Epithelial cell of proximal tubule (primary cell): ENCODE results near the gene SLC7A5. TPM values are rescaled to one million over a fixed set of nuclear protein-coding genes. Genes with fewer than 3 reads are reported as not detected.

Experiments
- DNase-seq: peaks from one replicate; pipeline ENCODE4 v3.0.0-alpha.2; 2011; ENCODE audit warnings: low read depth
- H3K4me3 ChIP-seq: 2 replicates; pipeline ENCODE4 v1.5.1; 2011; ENCODE audit warnings: low read depth, mild to moderate bottlenecking, low read length
- CTCF ChIP-seq: conservative IDR thresholded peaks from 2 replicates; pipeline ENCODE4 v1.5.1; 2012; ENCODE audit warnings: low read depth, mild to moderate bottlenecking, low read length
- total RNA-seq: library from RNA; depleted of rRNA; stranded (reverse); fragments of >200 nt; gene quantifications from 2 replicates; pipeline ENCODE4 v1.2.3, GENCODE V29; 2015

The SLC7A5 gene
- total RNA-seq, 1 donor from 2014 or later: 55.1 TPM

GRCh38 chr16:87853411-87854052 is 15.8 kb downstream of the SLC7A5 start:
- TF ChIP-seq CTCF: no peak
- DNase-seq: no peak
- peak overlapping the region; percentile 47 for H3K4me3 ChIP-seq

GRCh38 chr16:87851601-87852000 is 17.7 kb downstream of the SLC7A5 start:
- TF ChIP-seq CTCF: no peak
- DNase-seq: no peak
- no peak overlapping the region for H3K4me3 ChIP-seq

GRCh38 chr16:87851141-87851587 is 18.1 kb downstream of the SLC7A5 start:
- no peak for DNase-seq
- TF ChIP-seq CTCF: no peak
- no peak overlapping the region for H3K4me3 ChIP-seq

DNA sequence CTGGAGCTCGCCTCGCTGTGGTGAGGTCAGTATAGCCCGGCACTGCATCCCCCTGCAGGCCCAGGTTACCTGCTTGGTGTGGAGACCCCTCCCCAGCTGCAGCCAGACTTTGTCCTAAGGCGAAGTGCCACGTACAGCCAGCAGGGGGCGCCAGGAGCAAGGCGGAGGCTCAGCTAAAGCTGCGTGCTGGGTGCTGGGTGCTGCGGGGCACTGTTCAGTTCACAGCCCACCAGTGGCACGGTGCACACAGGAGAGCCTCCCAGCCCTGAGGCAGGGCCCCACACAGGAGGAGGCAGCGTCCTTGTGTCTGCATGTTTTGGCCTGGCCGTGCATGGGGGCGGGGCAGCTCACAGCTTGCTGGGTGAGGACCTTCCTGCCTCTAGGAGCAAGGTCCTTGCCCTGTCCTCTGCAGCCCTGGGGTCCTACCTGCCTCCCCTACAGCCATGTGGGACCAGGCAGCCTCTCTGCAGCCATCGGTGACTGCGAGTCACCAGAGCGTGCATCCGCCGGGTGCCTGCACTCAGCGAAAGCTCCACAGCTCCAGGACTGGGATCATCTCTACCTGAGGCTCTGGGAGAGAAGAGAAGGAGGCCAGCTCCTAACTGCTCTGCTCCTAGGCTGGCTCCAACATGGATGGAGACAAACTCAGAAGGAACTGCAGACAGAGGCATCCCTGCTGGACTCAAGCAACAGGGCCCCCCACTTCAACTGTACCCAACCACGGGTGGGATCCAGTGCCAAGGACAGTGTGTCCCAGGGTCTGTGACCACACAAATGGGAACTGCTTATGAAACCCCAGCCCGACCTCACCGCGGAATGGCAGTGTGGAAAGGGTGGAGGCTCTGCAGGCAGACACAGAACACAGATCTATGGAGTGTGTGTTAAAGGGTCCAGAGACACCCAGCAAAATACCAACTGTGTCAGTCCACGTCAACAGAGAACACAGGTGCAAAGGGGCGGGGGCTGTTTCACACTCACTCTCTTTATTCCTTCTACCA is 19.0 kb downstream of the SLC7A5 start:
- no peak overlapping the region for H3K4me3 ChIP-seq
- no peak for DNase-seq
- TF ChIP-seq CTCF: peak; percentile 93

GRCh38 chr16:87849419-87850008 is 19.8 kb downstream of the SLC7A5 start:
- TF ChIP-seq CTCF: no peak
- DNase-seq: no peak
- no peak overlapping the region for H3K4me3 ChIP-seq

DNA sequence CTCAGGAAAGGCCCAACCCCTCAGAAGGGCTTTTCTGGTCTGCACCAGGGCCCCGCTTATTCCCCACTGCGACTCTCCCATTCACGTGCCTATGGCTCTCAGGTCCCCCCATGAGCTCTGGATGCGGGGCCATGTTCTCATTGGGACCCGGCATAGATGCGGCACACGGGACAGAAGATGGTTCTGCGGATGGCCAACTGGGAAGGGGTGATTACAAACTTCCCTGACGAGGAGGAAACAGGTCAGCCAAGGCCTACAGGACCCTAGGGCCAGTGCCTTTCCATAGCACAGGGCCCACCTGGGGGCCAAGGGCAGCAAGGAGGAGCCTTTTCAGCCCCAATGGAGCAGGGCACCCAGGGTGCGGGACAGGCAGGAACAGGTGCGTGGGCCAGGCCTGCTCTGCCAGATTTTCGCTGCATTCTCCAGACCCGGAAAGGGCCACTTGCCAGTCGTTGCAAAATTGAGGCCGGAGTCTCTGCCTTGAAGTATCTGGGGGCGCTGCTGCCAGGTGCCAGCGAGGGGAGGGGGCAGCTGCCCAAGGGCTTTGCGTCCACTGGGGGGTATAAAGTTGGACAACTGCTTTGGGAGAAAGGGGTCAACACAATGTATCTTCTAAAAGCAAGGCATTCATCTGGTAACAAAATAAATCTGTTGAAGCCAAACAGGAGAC is 20.5 kb downstream of the SLC7A5 start:
- DNase-seq: no peak
- no peak for TF ChIP-seq CTCF
- no peak overlapping the region for H3K4me3 ChIP-seq
